HEK293 (cell line): ENCODE measurements around the gene HARS2.

Experiments
- GLI2 ChIP-seq: fragments of 450-650 bp; formaldehyde crosslinking; IDR thresholded peaks from 2 replicates; pipeline ENCODE4; 2017; ENCODE audit warnings: missing biosample characterization, missing genetic modification characterization, low read depth, borderline replicate concordance
- OSR2 ChIP-seq: fragments of 450-650 bp; formaldehyde crosslinking; IDR thresholded peaks from 2 replicates; pipeline ENCODE4 v1.5.1; 2016; ENCODE audit warnings: missing biosample characterization, missing genetic modification characterization
- ZBTB21 ChIP-seq: fragments of 450-650 bp; formaldehyde crosslinking; IDR thresholded peaks from 2 replicates; pipeline ENCODE4 v1.5.1; 2017; ENCODE audit warnings: missing biosample characterization, missing genetic modification characterization
- ZNF112 ChIP-seq: fragments of 450-650 bp; formaldehyde crosslinking; IDR thresholded peaks from 2 replicates; pipeline ENCODE4 v1.5.0; 2017; ENCODE audit warnings: missing biosample characterization, missing genetic modification characterization
- ZNF121 ChIP-seq: fragments of 450-650 bp; formaldehyde crosslinking; IDR thresholded peaks from 2 replicates; pipeline ENCODE4 v1.5.1; 2016; ENCODE audit warnings: missing biosample characterization, missing genetic modification characterization
- ZNF266 ChIP-seq: fragments of 450-650 bp; formaldehyde crosslinking; IDR thresholded peaks from 2 replicates; pipeline ENCODE4 v1.5.1; 2016; ENCODE audit warnings: missing biosample characterization, missing genetic modification characterization, low read depth
- ZNF292 ChIP-seq: fragments of 450-650 bp; formaldehyde crosslinking; IDR thresholded peaks from 2 replicates; pipeline ENCODE4 v1.5.1; 2016; ENCODE audit warnings: low read depth, missing biosample characterization, missing genetic modification characterization, borderline replicate concordance
- ZNF404 ChIP-seq: fragments of 450-650 bp; formaldehyde crosslinking; IDR thresholded peaks from 2 replicates; pipeline ENCODE4 v1.5.1; 2017; ENCODE audit warnings: missing biosample characterization, missing genetic modification characterization
- ZNF48 ChIP-seq: fragments of 450-650 bp; formaldehyde crosslinking; IDR thresholded peaks from 2 replicates; pipeline ENCODE4 v1.5.1; 2016; ENCODE audit warnings: missing biosample characterization, missing genetic modification characterization
- ZNF600 ChIP-seq: fragments of 450-650 bp; formaldehyde crosslinking; IDR thresholded peaks from 2 replicates; pipeline ENCODE4 v1.5.1; 2016; ENCODE audit warnings: missing biosample characterization, missing genetic modification characterization
- ZNF624 ChIP-seq: fragments of 450-650 bp; formaldehyde crosslinking; IDR thresholded peaks from 2 replicates; pipeline ENCODE4 v1.5.1; 2017; ENCODE audit warnings: missing biosample characterization, missing genetic modification characterization
- ZNF664 ChIP-seq: fragments of 450-650 bp; formaldehyde crosslinking; IDR thresholded peaks from 2 replicates; pipeline ENCODE4 v1.5.1; 2016; ENCODE audit warnings: missing biosample characterization, missing genetic modification characterization
- ZNF670 ChIP-seq: fragments of 450-650 bp; formaldehyde crosslinking; IDR thresholded peaks from 2 replicates; pipeline ENCODE4 v1.5.1; 2016; ENCODE audit warnings: missing biosample characterization, missing genetic modification characterization, low read depth
- ZNF707 ChIP-seq: fragments of 450-650 bp; formaldehyde crosslinking; IDR thresholded peaks from 2 replicates; pipeline ENCODE4 v1.5.1; 2016; ENCODE audit warnings: missing biosample characterization, missing genetic modification characterization
- ZNF76 ChIP-seq: fragments of 450-650 bp; formaldehyde crosslinking; IDR thresholded peaks from 2 replicates; pipeline ENCODE4; 2016; ENCODE audit warnings: low read depth, missing biosample characterization, missing genetic modification characterization, borderline replicate concordance
- ZNF791 ChIP-seq: fragments of 450-650 bp; formaldehyde crosslinking; IDR thresholded peaks from 2 replicates; pipeline ENCODE4 v1.5.1; 2016; ENCODE audit warnings: missing biosample characterization, missing genetic modification characterization
- ZSCAN16 ChIP-seq: fragments of 450-650 bp; formaldehyde crosslinking; IDR thresholded peaks from 2 replicates; pipeline ENCODE4 v1.5.1; 2016; ENCODE audit warnings: missing biosample characterization, missing genetic modification characterization
- ZSCAN30 ChIP-seq: fragments of 450-650 bp; IDR thresholded peaks from 2 replicates; pipeline ENCODE4 v1.5.1; 2018; ENCODE audit warnings: missing biosample characterization, mild to moderate bottlenecking, missing genetic modification characterization, moderate library complexity
- TF ChIP-seq, protein P1 (sequence below): fragments of 450-650 bp; formaldehyde crosslinking; conservative IDR thresholded peaks from 2 replicates; pipeline ENCODE4 v1.5.1; 2016; ENCODE audit warnings: low read depth, missing biosample characterization, missing genetic modification characterization
- TF ChIP-seq, protein P2 (sequence below): fragments of 450-650 bp; formaldehyde crosslinking; IDR thresholded peaks from 2 replicates; pipeline ENCODE4 v1.5.0; 2017; ENCODE audit warnings: missing biosample characterization, missing genetic modification characterization, borderline replicate concordance
- TF ChIP-seq, protein P3 (sequence below): fragments of 450-650 bp; formaldehyde crosslinking; IDR thresholded peaks from 2 replicates; pipeline ENCODE4 v1.5.1; 2016; ENCODE audit warnings: missing biosample characterization, missing genetic modification characterization
- TF ChIP-seq, protein P4 (sequence below): fragments of 450-650 bp; IDR thresholded peaks from 2 replicates; pipeline ENCODE4 v1.5.1; 2018; ENCODE audit warnings: missing biosample characterization, missing genetic modification characterization
- TF ChIP-seq, protein P5 (sequence below): fragments of 450-650 bp; formaldehyde crosslinking; IDR thresholded peaks from 2 replicates; pipeline ENCODE4 v1.5.1; 2016; ENCODE audit warnings: missing biosample characterization, missing genetic modification characterization
- TF ChIP-seq, protein P6 (sequence below): fragments of 450-650 bp; formaldehyde crosslinking; IDR thresholded peaks from 2 replicates; pipeline ENCODE4 v1.5.1; 2016; ENCODE audit warnings: missing biosample characterization, missing genetic modification characterization, low read depth

Gene HARS2

DNA sequence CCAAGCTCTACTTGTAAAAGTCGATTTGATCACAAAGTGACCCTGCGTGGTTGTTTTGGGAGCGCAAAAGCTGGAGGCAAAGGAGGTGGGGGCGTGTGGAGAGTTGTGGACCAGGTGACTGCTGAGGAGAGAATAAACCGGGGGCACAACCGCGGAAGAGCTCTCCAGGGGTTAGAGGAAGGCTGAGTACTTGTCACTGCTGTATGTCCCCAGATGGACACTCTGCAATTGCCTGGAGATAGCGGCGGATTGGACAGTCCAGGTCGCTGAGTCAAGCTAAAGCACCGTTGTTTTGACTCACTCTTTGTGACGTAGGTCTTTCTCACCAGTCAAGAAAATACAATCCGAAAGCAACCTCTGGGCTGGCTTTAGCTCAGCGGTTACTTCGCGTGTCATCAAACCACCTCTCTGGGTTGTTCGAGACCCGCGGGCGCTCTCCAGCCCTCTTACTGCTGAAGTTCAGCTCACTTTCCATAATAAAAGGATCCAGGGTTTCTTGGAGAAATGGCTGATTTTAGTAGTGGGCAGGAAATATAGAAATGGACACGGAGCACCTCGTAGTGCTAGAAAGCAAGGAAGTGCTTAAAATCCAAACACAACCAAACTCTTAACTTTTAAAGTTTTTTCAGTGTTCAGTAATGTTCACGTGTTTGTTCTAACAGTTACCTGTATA, 34.7 kb downstream of the HARS2 start (continued):
- TF ChIP-seq ZNF664 (peak; percentile 53; the same call in 1 of the 2 replicates), ZNF292 (tag by site-specific recombination) (no peak), ZNF707 (tag by site-specific recombination) (no peak), ZNF404 (tag by site-specific recombination) (no peak), ZNF112 (no peak), OSR2 (no peak), ZSCAN30 (tag by site-specific recombination) (peak; percentile 97), ZNF121 (tag by site-specific recombination) (no peak), ZNF266 (tag by site-specific recombination) (no peak), ZNF791 (tag by site-specific recombination) (no peak), ZNF76 (tag by site-specific recombination) (peak; percentile 63), ZNF624 (tag by site-specific recombination) (no peak), ZNF600 (peak; percentile 36; the same call in 1 of the 2 replicates), ZBTB21 (tag by site-specific recombination) (peak; percentile 71), ZNF48 (tag by site-specific recombination) (no peak), ZSCAN16 (tag by site-specific recombination) (peak; percentile 90), ZNF670 (tag by site-specific recombination) (no peak), GLI2 (tag by site-specific recombination) (peak; percentile 40; the same call in 1 of the 2 replicates)
- TF ChIP-seq, protein P1, sequence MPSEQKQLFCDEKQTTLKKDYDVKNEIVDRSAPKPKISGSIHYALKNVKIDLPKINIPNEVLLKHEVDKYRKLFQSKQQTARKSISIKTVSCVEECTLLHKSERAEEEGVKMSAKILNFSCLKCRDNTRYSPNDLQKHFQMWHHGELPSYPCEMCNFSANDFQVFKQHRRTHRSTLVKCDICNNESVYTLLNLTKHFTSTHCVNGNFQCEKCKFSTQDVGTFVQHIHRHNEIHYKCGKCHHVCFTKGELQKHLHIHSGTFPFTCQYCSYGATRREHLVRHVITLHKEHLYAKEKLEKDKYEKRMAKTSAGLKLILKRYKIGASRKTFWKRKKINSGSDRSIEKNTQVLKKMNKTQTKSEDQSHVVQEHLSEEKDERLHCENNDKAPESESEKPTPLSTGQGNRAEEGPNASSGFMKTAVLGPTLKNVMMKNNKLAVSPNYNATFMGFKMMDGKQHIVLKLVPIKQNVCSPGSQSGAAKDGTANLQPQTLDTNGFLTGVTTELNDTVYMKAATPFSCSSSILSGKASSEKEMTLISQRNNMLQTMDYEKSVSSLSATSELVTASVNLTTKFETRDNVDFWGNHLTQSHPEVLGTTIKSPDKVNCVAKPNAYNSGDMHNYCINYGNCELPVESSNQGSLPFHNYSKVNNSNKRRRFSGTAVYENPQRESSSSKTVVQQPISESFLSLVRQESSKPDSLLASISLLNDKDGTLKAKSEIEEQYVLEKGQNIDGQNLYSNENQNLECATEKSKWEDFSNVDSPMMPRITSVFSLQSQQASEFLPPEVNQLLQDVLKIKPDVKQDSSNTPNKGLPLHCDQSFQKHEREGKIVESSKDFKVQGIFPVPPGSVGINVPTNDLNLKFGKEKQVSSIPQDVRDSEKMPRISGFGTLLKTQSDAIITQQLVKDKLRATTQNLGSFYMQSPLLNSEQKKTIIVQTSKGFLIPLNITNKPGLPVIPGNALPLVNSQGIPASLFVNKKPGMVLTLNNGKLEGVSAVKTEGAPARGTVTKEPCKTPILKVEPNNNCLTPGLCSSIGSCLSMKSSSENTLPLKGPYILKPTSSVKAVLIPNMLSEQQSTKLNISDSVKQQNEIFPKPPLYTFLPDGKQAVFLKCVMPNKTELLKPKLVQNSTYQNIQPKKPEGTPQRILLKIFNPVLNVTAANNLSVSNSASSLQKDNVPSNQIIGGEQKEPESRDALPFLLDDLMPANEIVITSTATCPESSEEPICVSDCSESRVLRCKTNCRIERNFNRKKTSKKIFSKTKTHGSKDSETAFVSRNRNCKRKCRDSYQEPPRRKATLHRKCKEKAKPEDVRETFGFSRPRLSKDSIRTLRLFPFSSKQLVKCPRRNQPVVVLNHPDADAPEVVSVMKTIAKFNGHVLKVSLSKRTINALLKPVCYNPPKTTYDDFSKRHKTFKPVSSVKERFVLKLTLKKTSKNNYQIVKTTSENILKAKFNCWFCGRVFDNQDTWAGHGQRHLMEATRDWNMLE (tag by site-specific recombination), result 0 out of 2 replicates have a peak, but pooled peaks have one; percentile 16
- TF ChIP-seq, protein P2, sequence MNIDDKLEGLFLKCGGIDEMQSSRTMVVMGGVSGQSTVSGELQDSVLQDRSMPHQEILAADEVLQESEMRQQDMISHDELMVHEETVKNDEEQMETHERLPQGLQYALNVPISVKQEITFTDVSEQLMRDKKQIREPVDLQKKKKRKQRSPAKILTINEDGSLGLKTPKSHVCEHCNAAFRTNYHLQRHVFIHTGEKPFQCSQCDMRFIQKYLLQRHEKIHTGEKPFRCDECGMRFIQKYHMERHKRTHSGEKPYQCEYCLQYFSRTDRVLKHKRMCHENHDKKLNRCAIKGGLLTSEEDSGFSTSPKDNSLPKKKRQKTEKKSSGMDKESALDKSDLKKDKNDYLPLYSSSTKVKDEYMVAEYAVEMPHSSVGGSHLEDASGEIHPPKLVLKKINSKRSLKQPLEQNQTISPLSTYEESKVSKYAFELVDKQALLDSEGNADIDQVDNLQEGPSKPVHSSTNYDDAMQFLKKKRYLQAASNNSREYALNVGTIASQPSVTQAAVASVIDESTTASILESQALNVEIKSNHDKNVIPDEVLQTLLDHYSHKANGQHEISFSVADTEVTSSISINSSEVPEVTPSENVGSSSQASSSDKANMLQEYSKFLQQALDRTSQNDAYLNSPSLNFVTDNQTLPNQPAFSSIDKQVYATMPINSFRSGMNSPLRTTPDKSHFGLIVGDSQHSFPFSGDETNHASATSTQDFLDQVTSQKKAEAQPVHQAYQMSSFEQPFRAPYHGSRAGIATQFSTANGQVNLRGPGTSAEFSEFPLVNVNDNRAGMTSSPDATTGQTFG (tag by site-specific recombination), result 0 out of 2 replicates have a peak, but pooled peaks have one; percentile 26
- TF ChIP-seq, protein P3, sequence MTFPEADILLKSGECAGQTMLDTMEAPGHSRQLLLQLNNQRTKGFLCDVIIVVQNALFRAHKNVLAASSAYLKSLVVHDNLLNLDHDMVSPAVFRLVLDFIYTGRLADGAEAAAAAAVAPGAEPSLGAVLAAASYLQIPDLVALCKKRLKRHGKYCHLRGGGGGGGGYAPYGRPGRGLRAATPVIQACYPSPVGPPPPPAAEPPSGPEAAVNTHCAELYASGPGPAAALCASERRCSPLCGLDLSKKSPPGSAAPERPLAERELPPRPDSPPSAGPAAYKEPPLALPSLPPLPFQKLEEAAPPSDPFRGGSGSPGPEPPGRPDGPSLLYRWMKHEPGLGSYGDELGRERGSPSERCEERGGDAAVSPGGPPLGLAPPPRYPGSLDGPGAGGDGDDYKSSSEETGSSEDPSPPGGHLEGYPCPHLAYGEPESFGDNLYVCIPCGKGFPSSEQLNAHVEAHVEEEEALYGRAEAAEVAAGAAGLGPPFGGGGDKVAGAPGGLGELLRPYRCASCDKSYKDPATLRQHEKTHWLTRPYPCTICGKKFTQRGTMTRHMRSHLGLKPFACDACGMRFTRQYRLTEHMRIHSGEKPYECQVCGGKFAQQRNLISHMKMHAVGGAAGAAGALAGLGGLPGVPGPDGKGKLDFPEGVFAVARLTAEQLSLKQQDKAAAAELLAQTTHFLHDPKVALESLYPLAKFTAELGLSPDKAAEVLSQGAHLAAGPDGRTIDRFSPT (tag by site-specific recombination), result no peak
- TF ChIP-seq, protein P4, sequence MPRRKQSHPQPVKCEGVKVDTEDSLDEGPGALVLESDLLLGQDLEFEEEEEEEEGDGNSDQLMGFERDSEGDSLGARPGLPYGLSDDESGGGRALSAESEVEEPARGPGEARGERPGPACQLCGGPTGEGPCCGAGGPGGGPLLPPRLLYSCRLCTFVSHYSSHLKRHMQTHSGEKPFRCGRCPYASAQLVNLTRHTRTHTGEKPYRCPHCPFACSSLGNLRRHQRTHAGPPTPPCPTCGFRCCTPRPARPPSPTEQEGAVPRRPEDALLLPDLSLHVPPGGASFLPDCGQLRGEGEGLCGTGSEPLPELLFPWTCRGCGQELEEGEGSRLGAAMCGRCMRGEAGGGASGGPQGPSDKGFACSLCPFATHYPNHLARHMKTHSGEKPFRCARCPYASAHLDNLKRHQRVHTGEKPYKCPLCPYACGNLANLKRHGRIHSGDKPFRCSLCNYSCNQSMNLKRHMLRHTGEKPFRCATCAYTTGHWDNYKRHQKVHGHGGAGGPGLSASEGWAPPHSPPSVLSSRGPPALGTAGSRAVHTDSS (tag by site-specific recombination), result peak; percentile 60; the same call in 1 of the 2 replicates
- TF ChIP-seq, protein P5, sequence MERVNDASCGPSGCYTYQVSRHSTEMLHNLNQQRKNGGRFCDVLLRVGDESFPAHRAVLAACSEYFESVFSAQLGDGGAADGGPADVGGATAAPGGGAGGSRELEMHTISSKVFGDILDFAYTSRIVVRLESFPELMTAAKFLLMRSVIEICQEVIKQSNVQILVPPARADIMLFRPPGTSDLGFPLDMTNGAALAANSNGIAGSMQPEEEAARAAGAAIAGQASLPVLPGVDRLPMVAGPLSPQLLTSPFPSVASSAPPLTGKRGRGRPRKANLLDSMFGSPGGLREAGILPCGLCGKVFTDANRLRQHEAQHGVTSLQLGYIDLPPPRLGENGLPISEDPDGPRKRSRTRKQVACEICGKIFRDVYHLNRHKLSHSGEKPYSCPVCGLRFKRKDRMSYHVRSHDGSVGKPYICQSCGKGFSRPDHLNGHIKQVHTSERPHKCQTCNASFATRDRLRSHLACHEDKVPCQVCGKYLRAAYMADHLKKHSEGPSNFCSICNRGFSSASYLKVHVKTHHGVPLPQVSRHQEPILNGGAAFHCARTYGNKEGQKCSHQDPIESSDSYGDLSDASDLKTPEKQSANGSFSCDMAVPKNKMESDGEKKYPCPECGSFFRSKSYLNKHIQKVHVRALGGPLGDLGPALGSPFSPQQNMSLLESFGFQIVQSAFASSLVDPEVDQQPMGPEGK (tag by site-specific recombination), result peak; percentile 48; the same call in 1 of the 2 replicates
- TF ChIP-seq, protein P6, sequence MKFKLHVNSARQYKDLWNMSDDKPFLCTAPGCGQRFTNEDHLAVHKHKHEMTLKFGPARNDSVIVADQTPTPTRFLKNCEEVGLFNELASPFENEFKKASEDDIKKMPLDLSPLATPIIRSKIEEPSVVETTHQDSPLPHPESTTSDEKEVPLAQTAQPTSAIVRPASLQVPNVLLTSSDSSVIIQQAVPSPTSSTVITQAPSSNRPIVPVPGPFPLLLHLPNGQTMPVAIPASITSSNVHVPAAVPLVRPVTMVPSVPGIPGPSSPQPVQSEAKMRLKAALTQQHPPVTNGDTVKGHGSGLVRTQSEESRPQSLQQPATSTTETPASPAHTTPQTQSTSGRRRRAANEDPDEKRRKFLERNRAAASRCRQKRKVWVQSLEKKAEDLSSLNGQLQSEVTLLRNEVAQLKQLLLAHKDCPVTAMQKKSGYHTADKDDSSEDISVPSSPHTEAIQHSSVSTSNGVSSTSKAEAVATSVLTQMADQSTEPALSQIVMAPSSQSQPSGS (tag by site-specific recombination), result peak; percentile 71
